Natural killer cell (primary cell): ENCODE results near the gene TM9SF4. TPM values are rescaled to one million over a fixed set of nuclear protein-coding genes. Genes with fewer than 3 reads are reported as not detected.
A peak's percentile ranks its signal among the peaks of the same experiment; 100 is the strongest.

Source experiments
- ATAC-seq, 3 donors: fragments of 150-1000 bp in 2 of 3; fragments of 200-7000 bp in 1 of 3; cut with Tn5 transposase; 1 replicate in 1 of 3; 2 replicates in 2 of 3; pipeline ENCODE4 v1.10.0; 2021; ENCODE audit warnings: mild to moderate bottlenecking in 2 of 3, moderate library complexity in 2 of 3
- DNase-seq, 2 donors: peaks; one replicate each; pipeline versions ENCODE4 v3.0.0 to v3.0.0-alpha.2; 2013 to 2021; ENCODE audit warnings: mixed read lengths in 1 of 2
- H3K27ac ChIP-seq: one replicate; pipeline ENCODE4 v1.5.1; 2013; ENCODE audit warnings: mild to moderate bottlenecking, low read length
- H3K27me3 ChIP-seq: one replicate; pipeline ENCODE4 v1.6.1; 2013; ENCODE audit warnings: low read length; ENCODE audit not compliant: control insufficient read depth, insufficient read depth
- H3K36me3 ChIP-seq: one replicate; pipeline ENCODE4 v1.6.1; 2013; ENCODE audit warnings: low read length; ENCODE audit not compliant: control insufficient read depth, insufficient read depth
- H3K4me1 ChIP-seq: one replicate; pipeline ENCODE4 v1.6.1; 2013; ENCODE audit warnings: low read length; ENCODE audit not compliant: control insufficient read depth, insufficient read depth
- H3K4me3 ChIP-seq: one replicate; pipeline ENCODE4 v1.5.1; 2013; ENCODE audit warnings: low read length
- H3K9me3 ChIP-seq: one replicate; pipeline ENCODE4 v1.6.1; 2013; ENCODE audit warnings: low read length; ENCODE audit not compliant: control insufficient read depth, insufficient read depth
- H3K27ac Mint-ChIP-seq, 2 donors: one replicate each; pipeline ENCODE4 v1.8.0; 2022; ENCODE audit warnings: mild to moderate bottlenecking in 2 of 2, mixed read lengths in 2 of 2, moderate library complexity in 1 of 2
- H3K27me3 Mint-ChIP-seq, 2 donors: one replicate each; pipeline ENCODE4 v1.8.0; 2022; ENCODE audit warnings: low read depth in 2 of 2, mixed read lengths in 2 of 2
- H3K36me3 Mint-ChIP-seq: one replicate; pipeline ENCODE4 v1.8.0; 2022; ENCODE audit warnings: mixed read lengths
- H3K4me1 Mint-ChIP-seq, 2 donors: one replicate each; pipeline ENCODE4 v1.8.0; 2022; ENCODE audit warnings: mixed read lengths in 2 of 2
- H3K4me3 Mint-ChIP-seq: one replicate; pipeline ENCODE4 v1.8.0; 2022; ENCODE audit warnings: mild to moderate bottlenecking, moderate library complexity, mixed read lengths
- H3K9me3 Mint-ChIP-seq, 2 donors: one replicate each; pipeline ENCODE4 v1.8.0; 2022; ENCODE audit warnings: mixed read lengths in 2 of 2
- CTCF ChIP-seq: fragments of 200-600 bp; IDR thresholded peaks from one replicate; pipeline ENCODE4 v1.8.0; 2022; ENCODE audit warnings: antibody characterized with exemption
- WGBS: methylation state at CpG from one replicate; pipeline ENCODE4 v1.1.7; 2013; ENCODE audit warnings: missing lambda C conversion rate; ENCODE audit not compliant: insufficient coverage; 5-methylcytosine and 5-hydroxymethylcytosine counted together
- intact Hi-C: fragments of 100-400 bp; cut with micrococcal nuclease; formaldehyde crosslinking; loops from one replicate; pipeline ENCODE4 v1.14.2; 2022
- total RNA-seq, 4 donors: library from RNA; stranded (reverse); fragments of 120-200 nt in 1 of 4; gene quantifications; one replicate each; pipeline versions ENCODE4 v1.2.3 to v1.2.4, GENCODE V29; 2013 to 2022

Gene TM9SF4
- total RNA-seq, 3 donors from 2014 or later (not counting 1 experiment from before 2014, with no cell fraction given) = 35.8 to 42.8 (median 41.2) TPM

GRCh38 chr20:32184961-32185603 is 75.6 kb downstream of the TM9SF4 start:
- intact Hi-C loops = no loop called here
- Histone ChIP-seq H3K27me3 (no peaks in the 10 kb centered on the region), H3K27ac (no peak overlapping the region), H3K4me1 (peaks cover 14% of the 10 kb centered on the region), H3K9me3 (no peaks in the 10 kb centered on the region), H3K4me3 (no peak overlapping the region), H3K36me3 (no peaks in the 10 kb centered on the region)
- no peak overlapping the region for H3K4me3 Mint-ChIP-seq
- DNase-seq (no peak), ATAC-seq (no peak)
- 89% methylated on average over 9 of the region's 10 CpGs for WGBS
- no peaks in the 10 kb centered on the region for H3K36me3 Mint-ChIP-seq
- no peak overlapping the region for H3K27ac Mint-ChIP-seq
- no peaks in the 10 kb centered on the region for H3K27me3 Mint-ChIP-seq
- H3K4me1 Mint-ChIP-seq = peaks cover 5 to 13% of the 10 kb centered on the region in 2 donors
- no peak for TF ChIP-seq CTCF
- no peaks in the 10 kb centered on the region for H3K9me3 Mint-ChIP-seq

- H3K27ac Mint-ChIP-seq = no peak overlapping the region
- H3K9me3 Mint-ChIP-seq = no peaks in the 10 kb centered on the region
- no peaks in the 10 kb centered on the region for H3K27me3 Mint-ChIP-seq
- ATAC-seq (no peak), DNase-seq (no peak)
- H3K4me3 Mint-ChIP-seq = no peak overlapping the region
- Histone ChIP-seq H3K36me3 (no peaks in the 10 kb centered on the region), H3K9me3 (no peaks in the 10 kb centered on the region), H3K27ac (no peak overlapping the region), H3K27me3 (no peaks in the 10 kb centered on the region), H3K4me1 (peaks cover 18% of the 10 kb centered on the region), H3K4me3 (no peak overlapping the region)
- peaks cover 10 to 21% of the 10 kb centered on the region in 2 donors for H3K4me1 Mint-ChIP-seq
- TF ChIP-seq CTCF = no peak
- H3K36me3 Mint-ChIP-seq = no peaks in the 10 kb centered on the region
- 96% methylated on average over 1 of the region's 1 CpG for WGBS
- intact Hi-C loops = no loop called here
These were observed 77.0 kb downstream of the TM9SF4 start for GRCh38 chr20:32186506-32186905.

- WGBS = 97% methylated on average over 17 of the region's 17 CpGs
- no peak for ATAC-seq
- TF ChIP-seq CTCF = no peak
These were observed 79.0 kb downstream of the TM9SF4 start for GRCh38 chr20:32188376-32189122.

More at GRCh38 chr20:32188376-32189122, 79.0 kb downstream of the TM9SF4 start:
- Histone ChIP-seq H3K27me3 (no peaks in the 10 kb centered on the region), H3K36me3 (no peaks in the 10 kb centered on the region), H3K27ac (no peak overlapping the region), H3K9me3 (no peaks in the 10 kb centered on the region), H3K4me3 (no peak overlapping the region), H3K4me1 (peaks cover 18% of the 10 kb centered on the region)
- H3K9me3 Mint-ChIP-seq = no peaks in the 10 kb centered on the region
- no peak for DNase-seq
- H3K27ac Mint-ChIP-seq = peak overlapping the region; percentile 37 to 60
- intact Hi-C loops = no loop called here
- no peaks in the 10 kb centered on the region for H3K36me3 Mint-ChIP-seq
- H3K4me1 Mint-ChIP-seq = peaks cover 10 to 21% of the 10 kb centered on the region in 2 donors
- H3K4me3 Mint-ChIP-seq = peak overlapping the region; percentile 82
- no peaks in the 10 kb centered on the region for H3K27me3 Mint-ChIP-seq
